ENCODE results near the gene PRRG2.

PRRG2 gene

DNA sequence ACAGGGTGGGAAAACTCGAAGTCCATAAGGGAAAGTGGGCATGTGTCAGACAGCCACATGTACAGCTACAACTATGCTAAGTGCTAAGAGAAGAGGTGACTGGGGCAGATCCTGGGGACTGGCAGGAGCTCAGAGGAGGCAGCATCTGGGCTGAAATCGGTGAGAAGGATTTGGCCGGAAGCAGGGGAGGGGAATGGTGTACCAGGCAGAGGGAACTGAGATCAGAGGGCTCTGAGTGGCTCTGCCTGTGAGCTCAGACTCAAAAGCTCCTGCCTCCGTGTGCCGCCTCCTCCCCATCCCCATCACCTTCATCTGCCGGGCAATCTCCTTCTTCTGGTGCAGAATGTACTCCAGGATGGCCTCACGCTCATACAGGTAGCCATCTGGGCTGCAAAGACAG, 22.5 kb upstream of the PRRG2 start:
- TF ChIP-seq ZNF354C (tag by site-specific recombination; IDR thresholded peaks at IDR 0.05; ENCODE audit: borderline replicate concordance, low read depth) = no peak
- no peak for TF ChIP-seq ZNF324 (tag by site-specific recombination; IDR thresholded peaks at IDR 0.05)
- TF ChIP-seq, protein P1, sequence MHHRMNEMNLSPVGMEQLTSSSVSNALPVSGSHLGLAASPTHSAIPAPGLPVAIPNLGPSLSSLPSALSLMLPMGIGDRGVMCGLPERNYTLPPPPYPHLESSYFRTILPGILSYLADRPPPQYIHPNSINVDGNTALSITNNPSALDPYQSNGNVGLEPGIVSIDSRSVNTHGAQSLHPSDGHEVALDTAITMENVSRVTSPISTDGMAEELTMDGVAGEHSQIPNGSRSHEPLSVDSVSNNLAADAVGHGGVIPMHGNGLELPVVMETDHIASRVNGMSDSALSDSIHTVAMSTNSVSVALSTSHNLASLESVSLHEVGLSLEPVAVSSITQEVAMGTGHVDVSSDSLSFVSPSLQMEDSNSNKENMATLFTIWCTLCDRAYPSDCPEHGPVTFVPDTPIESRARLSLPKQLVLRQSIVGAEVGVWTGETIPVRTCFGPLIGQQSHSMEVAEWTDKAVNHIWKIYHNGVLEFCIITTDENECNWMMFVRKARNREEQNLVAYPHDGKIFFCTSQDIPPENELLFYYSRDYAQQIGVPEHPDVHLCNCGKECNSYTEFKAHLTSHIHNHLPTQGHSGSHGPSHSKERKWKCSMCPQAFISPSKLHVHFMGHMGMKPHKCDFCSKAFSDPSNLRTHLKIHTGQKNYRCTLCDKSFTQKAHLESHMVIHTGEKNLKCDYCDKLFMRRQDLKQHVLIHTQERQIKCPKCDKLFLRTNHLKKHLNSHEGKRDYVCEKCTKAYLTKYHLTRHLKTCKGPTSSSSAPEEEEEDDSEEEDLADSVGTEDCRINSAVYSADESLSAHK (tag by site-specific recombination; IDR thresholded peaks at IDR 0.05) = no peak
- TF ChIP-seq ZNF239 (tag by site-specific recombination; IDR thresholded peaks at IDR 0.05) = no peak
- TF ChIP-seq, protein P2, sequence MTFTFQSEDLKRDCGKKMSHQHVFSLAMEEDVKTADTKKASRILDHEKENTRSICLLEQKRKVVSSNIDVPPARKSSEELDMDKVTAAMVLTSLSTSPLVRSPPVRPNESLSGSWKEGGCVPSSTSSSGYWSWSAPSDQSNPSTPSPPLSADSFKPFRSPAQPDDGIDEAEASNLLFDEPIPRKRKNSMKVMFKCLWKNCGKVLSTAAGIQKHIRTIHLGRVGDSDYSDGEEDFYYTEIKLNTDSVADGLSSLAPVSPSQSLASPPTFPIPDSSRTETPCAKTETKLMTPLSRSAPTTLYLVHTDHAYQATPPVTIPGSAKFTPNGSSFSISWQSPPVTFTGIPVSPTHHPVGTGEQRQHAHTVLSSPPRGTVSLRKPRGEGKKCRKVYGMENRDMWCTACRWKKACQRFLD (tag by site-specific recombination; IDR thresholded peaks at IDR 0.05) = no peak
- TF ChIP-seq ZNF560 (tag by site-specific recombination; IDR thresholded peaks at IDR 0.05; ENCODE audit: borderline replicate concordance) = no peak
- no peak for TF ChIP-seq ZNF132 (tag by site-specific recombination; IDR thresholded peaks at IDR 0.05; ENCODE audit: borderline replicate concordance)
- TF ChIP-seq, protein P3, sequence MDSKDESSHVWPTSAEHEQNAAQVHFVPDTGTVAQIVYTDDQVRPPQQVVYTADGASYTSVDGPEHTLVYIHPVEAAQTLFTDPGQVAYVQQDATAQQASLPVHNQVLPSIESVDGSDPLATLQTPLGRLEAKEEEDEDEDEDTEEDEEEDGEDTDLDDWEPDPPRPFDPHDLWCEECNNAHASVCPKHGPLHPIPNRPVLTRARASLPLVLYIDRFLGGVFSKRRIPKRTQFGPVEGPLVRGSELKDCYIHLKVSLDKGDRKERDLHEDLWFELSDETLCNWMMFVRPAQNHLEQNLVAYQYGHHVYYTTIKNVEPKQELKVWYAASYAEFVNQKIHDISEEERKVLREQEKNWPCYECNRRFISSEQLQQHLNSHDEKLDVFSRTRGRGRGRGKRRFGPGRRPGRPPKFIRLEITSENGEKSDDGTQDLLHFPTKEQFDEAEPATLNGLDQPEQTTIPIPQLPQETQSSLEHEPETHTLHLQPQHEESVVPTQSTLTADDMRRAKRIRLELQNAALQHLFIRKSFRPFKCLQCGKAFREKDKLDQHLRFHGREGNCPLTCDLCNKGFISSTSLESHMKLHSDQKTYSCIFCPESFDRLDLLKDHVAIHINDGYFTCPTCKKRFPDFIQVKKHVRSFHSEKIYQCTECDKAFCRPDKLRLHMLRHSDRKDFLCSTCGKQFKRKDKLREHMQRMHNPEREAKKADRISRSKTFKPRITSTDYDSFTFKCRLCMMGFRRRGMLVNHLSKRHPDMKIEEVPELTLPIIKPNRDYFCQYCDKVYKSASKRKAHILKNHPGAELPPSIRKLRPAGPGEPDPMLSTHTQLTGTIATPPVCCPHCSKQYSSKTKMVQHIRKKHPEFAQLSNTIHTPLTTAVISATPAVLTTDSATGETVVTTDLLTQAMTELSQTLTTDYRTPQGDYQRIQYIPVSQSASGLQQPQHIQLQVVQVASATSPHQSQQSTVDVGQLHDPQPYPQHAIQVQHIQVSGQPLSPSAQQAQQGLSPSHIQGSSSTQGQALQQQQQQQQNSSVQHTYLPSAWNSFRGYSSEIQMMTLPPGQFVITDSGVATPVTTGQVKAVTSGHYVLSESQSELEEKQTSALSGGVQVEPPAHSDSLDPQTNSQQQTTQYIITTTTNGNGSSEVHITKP (tag by site-specific recombination; IDR thresholded peaks at IDR 0.05) = no peak
- TF ChIP-seq ZNF223 (tag by site-specific recombination; IDR thresholded peaks at IDR 0.05) = no peak
- TF ChIP-seq ZNF426 (tag by site-specific recombination; IDR thresholded peaks at IDR 0.05) = no peak
- TF ChIP-seq, protein P4, sequence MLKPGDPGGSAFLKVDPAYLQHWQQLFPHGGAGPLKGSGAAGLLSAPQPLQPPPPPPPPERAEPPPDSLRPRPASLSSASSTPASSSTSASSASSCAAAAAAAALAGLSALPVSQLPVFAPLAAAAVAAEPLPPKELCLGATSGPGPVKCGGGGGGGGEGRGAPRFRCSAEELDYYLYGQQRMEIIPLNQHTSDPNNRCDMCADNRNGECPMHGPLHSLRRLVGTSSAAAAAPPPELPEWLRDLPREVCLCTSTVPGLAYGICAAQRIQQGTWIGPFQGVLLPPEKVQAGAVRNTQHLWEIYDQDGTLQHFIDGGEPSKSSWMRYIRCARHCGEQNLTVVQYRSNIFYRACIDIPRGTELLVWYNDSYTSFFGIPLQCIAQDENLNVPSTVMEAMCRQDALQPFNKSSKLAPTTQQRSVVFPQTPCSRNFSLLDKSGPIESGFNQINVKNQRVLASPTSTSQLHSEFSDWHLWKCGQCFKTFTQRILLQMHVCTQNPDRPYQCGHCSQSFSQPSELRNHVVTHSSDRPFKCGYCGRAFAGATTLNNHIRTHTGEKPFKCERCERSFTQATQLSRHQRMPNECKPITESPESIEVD (tag by site-specific recombination; IDR thresholded peaks at IDR 0.05) = no peak
- no peak for TF ChIP-seq ZNF621 (tag by site-specific recombination; IDR thresholded peaks at IDR 0.05)
- TF ChIP-seq, protein P5, sequence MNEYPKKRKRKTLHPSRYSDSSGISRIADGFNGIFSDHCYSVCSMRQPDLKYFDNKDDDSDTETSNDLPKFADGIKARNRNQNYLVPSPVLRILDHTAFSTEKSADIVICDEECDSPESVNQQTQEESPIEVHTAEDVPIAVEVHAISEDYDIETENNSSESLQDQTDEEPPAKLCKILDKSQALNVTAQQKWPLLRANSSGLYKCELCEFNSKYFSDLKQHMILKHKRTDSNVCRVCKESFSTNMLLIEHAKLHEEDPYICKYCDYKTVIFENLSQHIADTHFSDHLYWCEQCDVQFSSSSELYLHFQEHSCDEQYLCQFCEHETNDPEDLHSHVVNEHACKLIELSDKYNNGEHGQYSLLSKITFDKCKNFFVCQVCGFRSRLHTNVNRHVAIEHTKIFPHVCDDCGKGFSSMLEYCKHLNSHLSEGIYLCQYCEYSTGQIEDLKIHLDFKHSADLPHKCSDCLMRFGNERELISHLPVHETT (tag by site-specific recombination; IDR thresholded peaks at IDR 0.05) = no peak
- TF ChIP-seq HOXC10 (CRISPR knock-in tag; IDR thresholded peaks at IDR 0.05) = no peak
- no peak for TF ChIP-seq SALL2 (tag by site-specific recombination; IDR thresholded peaks at IDR 0.05; ENCODE audit: borderline replicate concordance)
- no peak for TF ChIP-seq ZFP37 (tag by site-specific recombination; IDR thresholded peaks at IDR 0.05)
- no peak for TF ChIP-seq GLI4 (tag by site-specific recombination; IDR thresholded peaks at IDR 0.05)
- Histone ChIP-seq H3K4me1 (ENCODE audit: control insufficient read depth, insufficient read depth, low read length) (no peaks in the 10 kb centered on the region; the same call in 1 of the 2 replicates), H3K27ac (ENCODE audit: extremely low read depth, low read depth, low read length) (no peak overlapping the region), H3K4me3 (ENCODE audit: low read depth, low read length) (no peak overlapping the region), H3K36me3 (ENCODE audit: control insufficient read depth in 2 of 2, insufficient read depth in 1 of 2, low read length in 2 of 2) (peaks cover 40 to 65% of the 10 kb centered on the region in 2 experiments), H3K9me3 (ENCODE audit: control insufficient read depth, insufficient read depth, low read depth, low read length) (no peaks in the 10 kb centered on the region)
- ChIA-PET POLR2A (interaction anchor here (0.5 to 1.8 kb wide), 7 partner anchors 10 to 118 kb away, joined by 3 to 7 read pairs (median 5); partner anchors contain the start of gene RPS11), CTCF (interaction anchor here (0.6 to 10.6 kb wide), 10 partner anchors 10 to 943 kb away, joined by 3 to 99 read pairs (median 4); partner anchors contain the start of gene FAM83E)

All from HEK293 (cell line).